Astrocyte of the cerebellum (primary cell): ENCODE results near the gene RFC2.

Experiments used
- DNase-seq: peaks from one replicate; pipeline ENCODE4 v3.0.0-alpha.2; 2011; ENCODE audit warnings: low read depth
- H3K4me3 ChIP-seq: 2 replicates; pipeline ENCODE4 v1.5.1; 2011; ENCODE audit warnings: mild to moderate bottlenecking, low read depth, low read length, moderate library complexity
- CTCF ChIP-seq: IDR thresholded peaks from 2 replicates; pipeline ENCODE4 v1.5.1; 2012; ENCODE audit warnings: low read length, low read depth, moderate library complexity, mild to moderate bottlenecking; ENCODE audit errors: missing control alignments
- in situ Hi-C: cut with HindIII; loops from 2 replicates; pipeline ENCODE4 v1.10.0; 2017; ENCODE audit warnings: low sequenced_read_pairs

The RFC2 gene

GRCh38 chr7:74282748-74283459 is 28.7 kb upstream of the RFC2 start:
- TF ChIP-seq CTCF = no peak
- no peak overlapping the region for H3K4me3 ChIP-seq
- in situ Hi-C loops = loop anchor here (5.0 kb wide), 1 partner anchor 104 kb away; no protein-coding TSS in a partner anchor
- DNase-seq = no peak

GRCh38 chr7:74280985-74281384 is 26.8 kb upstream of the RFC2 start:
- no peak for DNase-seq
- H3K4me3 ChIP-seq = no peak overlapping the region
- in situ Hi-C loops = loop anchor here (5.0 kb wide), 1 partner anchor 106 kb away; no protein-coding TSS in a partner anchor
- TF ChIP-seq CTCF = no peak

GRCh38 chr7:74277636-74278035 is 23.4 kb upstream of the RFC2 start:
- in situ Hi-C loops = no loop called here
- DNase-seq = no peak
- TF ChIP-seq CTCF = no peak
- no peak overlapping the region for H3K4me3 ChIP-seq

GRCh38 chr7:74275401-74275881 is 21.2 kb upstream of the RFC2 start:
- in situ Hi-C loops = no loop called here
- no peak for DNase-seq
- TF ChIP-seq CTCF = peak; percentile 52
- H3K4me3 ChIP-seq = no peak overlapping the region

GRCh38 chr7:74272305-74273038 is 18.3 kb upstream of the RFC2 start:
- in situ Hi-C loops = no loop called here
- H3K4me3 ChIP-seq = no peak overlapping the region
- DNase-seq = peak; percentile 80
- no peak for TF ChIP-seq CTCF

GRCh38 chr7:74271742-74272141 is 17.5 kb upstream of the RFC2 start:
- DNase-seq = no peak
- H3K4me3 ChIP-seq = no peak overlapping the region
- in situ Hi-C loops = no loop called here
- TF ChIP-seq CTCF = no peak
